KOPT-K1 (cell line): ENCODE results near the gene RTN4RL2.
"Not testable (repeated sequence)": the region's sequence is repeated elsewhere in the genome, so short reads cannot be mapped to it uniquely, and the experiment has no call there.

Source experiments
- H3K27ac ChIP-seq: fragments of 200-600 bp; sonication (generic); 2 replicates; pipeline ENCODE4 v1.5.1; 2016; ENCODE audit warnings: antibody characterized with exemption, mild to moderate bottlenecking, low read depth, low read length; ENCODE audit not compliant: poor library complexity, severe bottlenecking
- H3K36me3 ChIP-seq: fragments of 200-600 bp; sonication (generic); 2 replicates; pipeline ENCODE4 v1.5.1; 2017; ENCODE audit warnings: antibody characterized with exemption, mild to moderate bottlenecking, low read length, moderate library complexity; ENCODE audit not compliant: insufficient read depth
- H3K9me3 ChIP-seq: fragments of 200-600 bp; sonication (generic); 2 replicates; pipeline ENCODE4 v1.5.1; 2017; ENCODE audit warnings: antibody characterized with exemption, low read length, mild to moderate bottlenecking; ENCODE audit not compliant: insufficient read depth, poor library complexity, severe bottlenecking

Gene RTN4RL2

GRCh38 chr11:57426929-57427726 is 33.2 kb upstream of the RTN4RL2 start, which contains the start of gene SLC43A3:
Gene SLC43A3, minus strand, starts transcription at chr11:57427121. Its CDS starts 949 bp downstream, at chr11:57426172.
- Histone ChIP-seq H3K27ac (peak within 1 kb of the TSS; percentile 89), H3K9me3 (no peaks in the 10 kb centered on the region), H3K36me3 (peaks cover 32% of the 10 kb centered on the region)

- H3K27ac ChIP-seq: peak overlapping the region; percentile 89
- H3K36me3 ChIP-seq: peaks cover 27% of the 10 kb centered on the region
- H3K9me3 ChIP-seq: no peaks in the 10 kb centered on the region
These were observed 32.6 kb upstream of the RTN4RL2 start for GRCh38 chr11:57427727-57428082.

GRCh38 chr11:57428643-57429042 is 31.7 kb upstream of the RTN4RL2 start:
- Histone ChIP-seq H3K9me3 (no peaks in the 10 kb centered on the region), H3K36me3 (peaks cover 17% of the 10 kb centered on the region), H3K27ac (no peak overlapping the region)

GRCh38 chr11:57429946-57430345 is 30.4 kb upstream of the RTN4RL2 start:
- H3K9me3 ChIP-seq: no peaks in the 10 kb centered on the region
- peaks cover 7% of the 10 kb centered on the region; the same call in 1 of the 2 replicates for H3K36me3 ChIP-seq
- no peak overlapping the region for H3K27ac ChIP-seq

GRCh38 chr11:57430952-57431351 is 29.4 kb upstream of the RTN4RL2 start:
- H3K36me3 ChIP-seq: peaks cover 2% of the 10 kb centered on the region; the same call in 1 of the 2 replicates
- no peaks in the 10 kb centered on the region for H3K9me3 ChIP-seq
- no peak overlapping the region for H3K27ac ChIP-seq

- Histone ChIP-seq H3K9me3 (no peaks in the 10 kb centered on the region), H3K27ac (no peak overlapping the region)
These were observed 28.2 kb upstream of the RTN4RL2 start for GRCh38 chr11:57432149-57432561.

GRCh38 chr11:57432714-57433163 is 27.6 kb upstream of the RTN4RL2 start:
- no peak overlapping the region for H3K27ac ChIP-seq
- no peaks in the 10 kb centered on the region for H3K9me3 ChIP-seq
- H3K36me3 ChIP-seq: no peaks in the 10 kb centered on the region

More at GRCh38 chr11:57432149-57432561, 28.2 kb upstream of the RTN4RL2 start:
- no peaks in the 10 kb centered on the region for H3K36me3 ChIP-seq

GRCh38 chr11:57434640-57435546 is 25.4 kb upstream of the RTN4RL2 start:
- Histone ChIP-seq H3K9me3 (no peaks in the 10 kb centered on the region), H3K36me3 (no peaks in the 10 kb centered on the region), H3K27ac (no peak overlapping the region)

- Histone ChIP-seq H3K27ac (no peak overlapping the region), H3K36me3 (no peaks in the 10 kb centered on the region), H3K9me3 (no peaks in the 10 kb centered on the region)
These were observed 24.3 kb upstream of the RTN4RL2 start for GRCh38 chr11:57436031-57436430.

- Histone ChIP-seq H3K36me3 (no peaks in the 10 kb centered on the region), H3K27ac (no peak overlapping the region), H3K9me3 (no peaks in the 10 kb centered on the region)
These were observed 21.7 kb upstream of the RTN4RL2 start for GRCh38 chr11:57438345-57439285.

- H3K27ac ChIP-seq: no peak overlapping the region
- no peaks in the 10 kb centered on the region for H3K9me3 ChIP-seq
- H3K36me3 ChIP-seq: no peaks in the 10 kb centered on the region
These were observed 20.5 kb upstream of the RTN4RL2 start for GRCh38 chr11:57439786-57440185.

- Histone ChIP-seq H3K36me3 (no peaks in the 10 kb centered on the region), H3K27ac (no peak overlapping the region), H3K9me3 (no peaks in the 10 kb centered on the region)
These were observed 19.4 kb upstream of the RTN4RL2 start for GRCh38 chr11:57440744-57441414.

GRCh38 chr11:57444362-57445121 is 15.8 kb upstream of the RTN4RL2 start:
- H3K36me3 ChIP-seq: no peaks in the 10 kb centered on the region
- H3K27ac ChIP-seq: no peak overlapping the region
- H3K9me3 ChIP-seq: no peaks in the 10 kb centered on the region

- H3K27ac ChIP-seq, H3K9me3 ChIP-seq, H3K36me3 ChIP-seq: not testable (repeated sequence)
These were observed 15.3 kb upstream of the RTN4RL2 start for GRCh38 chr11:57445122-57445394.
